Activated CD4-positive, alpha-beta T cell treated with anti-CD3 and anti-CD28 coated beads, Interleukin-2, Interleukin-4, amounts not matched to agents 100 ng/mL and 50 ng/mL, durations not matched to agents 16 hours and 8 hours (primary cell): ENCODE results near the gene TSPAN33.

ENCODE experiments used
- DNase-seq: peaks from one replicate; pipeline ENCODE4 v3.0.0-alpha.2; 2020; ENCODE audit warnings: low spot score

Gene TSPAN33

DNA sequence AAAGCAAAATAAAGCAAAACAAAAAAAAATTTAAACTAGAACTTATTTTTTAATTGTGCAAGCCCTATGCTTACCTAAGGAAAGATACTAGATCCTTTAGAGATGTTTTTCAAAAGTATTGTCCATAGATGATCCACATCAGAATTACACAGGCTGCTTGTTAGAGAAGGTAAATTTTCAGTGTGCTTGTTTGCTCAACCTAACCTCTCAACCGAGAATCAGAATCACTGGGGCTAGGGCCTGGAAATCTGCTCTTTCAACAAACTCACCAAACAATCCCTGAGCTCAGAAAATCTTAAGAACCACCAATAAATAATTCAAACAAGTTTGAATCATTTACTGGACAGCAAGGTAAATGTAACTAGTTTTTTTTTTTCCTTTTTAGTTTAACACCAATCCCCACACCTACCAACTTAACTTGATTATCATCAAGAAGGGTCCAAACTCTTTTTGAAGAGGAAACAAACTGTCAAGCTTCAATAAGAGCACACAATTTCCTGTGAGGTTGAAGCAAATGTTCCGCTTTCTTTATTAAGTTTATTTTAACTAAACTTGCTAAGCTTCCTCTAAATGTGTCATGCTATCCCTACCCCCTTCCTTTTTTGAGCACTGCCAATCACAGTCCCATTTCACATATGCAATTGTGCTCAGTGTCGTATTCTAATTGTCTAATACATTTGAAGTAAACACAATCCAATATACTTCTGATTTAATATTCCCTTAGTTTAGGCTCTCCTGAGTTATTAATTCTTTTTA is 7.4 kb upstream of the TSPAN33 start:
- DNase-seq, result no peak

DNA sequence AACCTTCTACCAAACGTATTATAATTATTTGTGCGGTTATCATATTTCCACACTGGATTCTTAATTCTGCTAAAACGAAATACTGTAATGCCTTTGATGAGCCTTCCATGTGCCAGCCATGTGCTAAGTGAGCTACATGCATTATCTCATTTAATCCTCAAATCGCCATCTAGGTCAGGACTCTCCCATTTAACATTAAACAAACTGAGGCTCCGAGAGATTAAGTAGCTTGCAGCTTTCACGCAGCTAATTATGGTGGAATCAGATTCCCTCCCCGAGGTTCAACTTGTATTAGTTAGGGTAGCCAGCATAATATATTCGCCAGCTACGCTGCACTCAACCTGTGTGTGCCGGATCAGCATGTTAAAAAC is 798 bp upstream of the TSPAN33 start:
- DNase-seq, result no peak

DNA sequence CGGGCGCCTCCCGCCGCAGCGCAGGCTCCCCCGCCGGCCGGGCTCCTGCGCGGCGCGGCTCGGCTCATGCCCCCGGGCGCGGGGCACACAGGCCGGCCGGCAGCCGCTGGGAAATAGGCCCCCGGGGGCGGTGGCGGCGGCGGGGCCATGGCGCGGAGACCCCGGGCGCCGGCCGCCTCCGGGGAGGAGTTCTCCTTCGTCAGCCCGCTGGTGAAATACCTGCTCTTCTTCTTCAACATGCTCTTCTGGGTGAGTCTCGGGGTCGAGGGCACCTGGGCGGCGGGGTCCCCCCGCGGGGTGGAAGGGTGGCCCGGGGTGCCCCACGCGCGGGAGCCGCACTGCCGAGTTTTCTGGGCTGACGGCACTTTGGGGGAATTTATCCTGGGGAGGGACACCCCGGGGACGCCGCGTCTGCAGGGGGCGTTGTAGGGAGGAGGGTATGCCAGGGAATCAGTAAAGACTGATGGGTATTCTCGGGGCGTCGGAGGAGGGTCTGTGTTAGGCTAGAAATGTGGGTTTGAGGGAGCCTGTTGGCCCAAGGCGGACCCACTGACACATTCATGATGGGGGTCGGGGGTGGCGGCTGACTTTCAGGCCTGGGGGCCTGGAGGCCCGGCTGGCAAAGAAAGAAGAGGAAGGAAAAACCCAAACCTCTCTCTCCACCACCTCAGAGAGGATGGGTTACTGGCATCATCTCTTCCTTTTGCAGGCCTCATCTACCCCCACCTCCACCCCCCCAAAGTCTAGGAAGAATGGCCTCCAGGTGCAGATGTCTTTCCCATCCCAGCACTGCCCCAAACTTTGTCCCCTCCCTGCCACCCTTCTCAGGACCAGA is 544 bp downstream of the TSPAN33 start:
- no peak for DNase-seq

DNA sequence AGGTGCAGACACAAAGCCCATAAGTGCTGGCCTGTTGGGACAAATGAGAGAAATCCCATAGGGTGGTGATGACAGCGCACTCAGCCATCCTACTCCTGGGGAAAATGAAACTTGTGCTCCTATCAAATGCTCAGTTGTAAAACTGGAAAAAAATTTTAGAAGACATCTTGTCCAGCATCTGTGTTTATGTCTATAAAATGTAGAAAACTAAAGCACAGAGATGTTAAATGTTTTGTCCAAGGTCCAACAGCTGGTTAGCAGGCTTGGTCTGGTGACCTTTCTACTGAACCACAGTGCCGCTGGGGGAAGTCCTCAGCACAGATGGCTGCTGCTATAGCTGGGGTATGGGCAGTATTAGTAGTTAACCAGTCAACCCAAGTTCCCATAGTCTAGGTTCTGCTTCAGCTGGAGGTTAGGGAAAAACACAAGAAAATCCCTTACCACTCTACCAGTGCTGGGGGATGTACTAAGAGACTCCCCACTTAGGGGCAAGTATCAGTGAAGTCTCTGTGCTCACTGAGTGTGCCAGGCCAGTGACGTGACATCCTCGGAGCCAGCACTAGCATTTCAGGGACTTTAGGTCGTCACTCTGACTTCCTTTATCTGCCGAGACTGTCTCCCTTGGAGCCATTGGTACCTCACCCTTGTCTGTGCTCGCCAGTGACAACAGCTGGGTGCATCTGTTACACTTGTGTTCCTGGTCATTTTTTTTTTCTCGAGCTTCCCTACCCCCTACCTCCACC is 1.9 kb downstream of the TSPAN33 start:
- no peak for DNase-seq

GRCh38 chr7:129147731-129148130 is 3.2 kb downstream of the TSPAN33 start:
- no peak for DNase-seq

- no peak for DNase-seq
These were observed 5.0 kb downstream of the TSPAN33 start for GRCh38 chr7:129149511-129149910.

GRCh38 chr7:129150199-129150996 is 5.9 kb downstream of the TSPAN33 start:
- no peak for DNase-seq

DNA sequence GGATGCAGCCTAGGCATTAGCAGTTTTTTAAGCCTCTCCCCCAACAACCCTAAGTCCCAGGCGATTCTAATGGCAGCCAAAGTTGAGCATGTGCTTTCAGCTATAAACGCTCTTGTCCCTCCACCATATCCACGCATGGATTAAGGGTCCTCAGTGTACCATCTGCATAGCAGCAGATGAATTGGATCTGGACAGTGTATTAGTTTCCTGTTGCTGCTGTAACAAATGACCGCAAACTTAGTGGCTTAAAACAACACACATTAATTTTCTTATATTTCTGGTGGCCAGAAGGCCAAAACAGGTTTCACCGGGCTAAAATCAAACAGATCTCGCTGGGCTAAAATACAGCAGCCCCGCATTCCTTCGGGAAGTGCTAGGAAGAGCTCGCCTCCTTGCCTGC is 13.1 kb downstream of the TSPAN33 start:
- no peak for DNase-seq

DNA sequence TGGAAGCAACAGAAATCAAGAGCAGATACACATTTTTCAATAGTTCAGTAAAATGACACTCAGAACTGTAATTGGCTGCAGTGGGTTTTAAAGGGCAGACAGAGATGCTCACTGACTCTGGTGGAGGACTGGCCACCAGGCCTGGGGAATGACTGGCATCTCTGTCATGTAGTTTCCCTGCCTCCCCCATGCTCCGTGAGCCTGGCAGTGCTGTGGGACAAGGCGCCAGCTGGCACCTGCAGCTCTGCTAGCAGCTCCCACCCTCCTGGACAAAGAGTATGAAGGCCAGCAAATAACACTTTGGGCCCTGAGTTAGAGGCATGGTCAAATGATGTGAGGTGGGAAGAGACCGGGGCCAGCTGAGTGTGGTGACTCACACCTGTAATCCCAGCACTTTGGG is 15.0 kb downstream of the TSPAN33 start:
- no peak for DNase-seq

GRCh38 chr7:129160161-129160905 is 15.8 kb downstream of the TSPAN33 start:
- no peak for DNase-seq

DNA sequence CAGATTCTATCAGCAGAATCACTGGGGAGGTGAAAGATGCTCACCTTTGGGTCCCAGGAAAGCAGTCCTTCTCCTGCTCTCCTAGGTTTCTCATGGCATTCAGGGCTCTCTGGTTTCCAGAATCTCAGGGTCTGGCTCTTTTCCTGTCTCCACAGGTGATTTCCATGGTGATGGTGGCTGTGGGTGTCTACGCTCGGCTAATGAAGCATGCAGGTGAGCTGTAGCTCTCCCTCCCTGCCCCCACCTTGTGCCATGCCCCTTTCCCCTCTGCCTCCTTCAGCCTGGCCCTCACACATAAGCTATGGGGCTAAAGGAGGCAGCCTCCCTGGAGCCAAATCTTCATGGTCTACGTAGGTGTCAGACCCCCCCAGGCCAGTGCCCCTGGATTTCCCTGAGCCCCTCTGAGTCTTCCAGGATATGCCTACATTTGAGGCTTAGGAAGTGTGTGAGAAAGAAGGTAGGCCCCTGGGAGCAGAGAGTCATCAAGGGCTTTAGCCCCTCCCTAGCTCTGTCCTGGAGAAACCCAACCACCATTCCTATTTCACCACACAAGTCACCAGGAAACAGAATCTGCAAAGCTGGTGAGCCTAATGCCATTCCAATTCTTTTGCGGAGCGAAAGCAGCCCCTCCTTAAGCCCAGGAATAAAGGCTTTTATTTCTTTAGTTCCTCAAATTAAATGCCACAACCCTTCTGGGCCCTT is 17.2 kb downstream of the TSPAN33 start:
- DNase-seq, result no peak

- no peak for DNase-seq
These were observed 18.2 kb downstream of the TSPAN33 start for GRCh38 chr7:129162732-129163131.

DNA sequence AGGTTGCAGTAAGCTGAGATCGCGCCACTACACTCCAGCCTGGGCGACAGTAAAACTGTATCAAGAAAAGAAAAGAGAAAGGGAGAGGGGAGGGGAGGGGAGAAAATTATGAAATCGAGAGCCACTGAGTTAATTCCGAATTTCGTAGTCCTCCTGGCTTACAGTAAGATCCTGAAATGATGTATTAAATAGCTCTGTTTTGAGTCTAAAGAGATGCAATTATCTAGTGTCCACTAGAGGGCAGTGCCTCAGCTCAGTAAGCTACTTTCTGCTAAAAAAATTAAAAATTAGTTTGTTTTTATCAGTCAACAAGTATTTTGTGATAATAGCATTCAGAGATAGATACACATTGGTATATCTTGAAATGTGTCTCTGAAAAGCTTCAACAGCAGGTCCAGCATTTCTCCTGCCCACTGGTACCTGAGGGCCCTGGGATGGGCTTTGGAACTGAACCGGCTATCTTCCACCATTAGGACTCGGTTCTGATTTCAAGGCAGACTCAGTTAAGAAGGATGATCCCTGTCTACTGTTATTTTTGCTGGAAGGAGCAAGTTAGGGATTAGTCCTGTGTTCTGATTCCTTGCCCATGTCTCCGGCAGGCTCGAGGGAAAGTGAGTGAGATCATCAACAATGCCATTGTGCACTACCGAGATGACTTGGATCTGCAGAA is 19.5 kb downstream of the TSPAN33 start:
- DNase-seq, result peak; percentile 49

DNA sequence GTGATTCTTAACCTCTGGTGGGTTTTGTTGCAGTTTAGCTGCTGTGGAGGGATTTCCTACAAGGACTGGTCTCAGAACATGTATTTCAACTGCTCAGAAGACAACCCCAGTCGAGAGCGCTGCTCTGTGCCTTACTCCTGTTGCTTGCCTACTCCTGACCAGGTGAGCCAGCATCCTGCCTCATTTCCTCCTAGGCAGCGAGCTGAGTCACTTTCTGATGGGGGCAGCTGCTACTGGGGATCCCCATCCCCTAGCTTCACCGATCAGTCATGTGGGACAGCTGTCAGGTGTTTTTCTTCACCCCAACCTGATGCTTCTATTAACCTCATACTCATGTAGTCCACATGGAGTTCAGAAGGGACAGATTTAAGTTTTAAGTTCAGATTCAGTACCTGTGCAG is 22.2 kb downstream of the TSPAN33 start:
- no peak for DNase-seq

DNA sequence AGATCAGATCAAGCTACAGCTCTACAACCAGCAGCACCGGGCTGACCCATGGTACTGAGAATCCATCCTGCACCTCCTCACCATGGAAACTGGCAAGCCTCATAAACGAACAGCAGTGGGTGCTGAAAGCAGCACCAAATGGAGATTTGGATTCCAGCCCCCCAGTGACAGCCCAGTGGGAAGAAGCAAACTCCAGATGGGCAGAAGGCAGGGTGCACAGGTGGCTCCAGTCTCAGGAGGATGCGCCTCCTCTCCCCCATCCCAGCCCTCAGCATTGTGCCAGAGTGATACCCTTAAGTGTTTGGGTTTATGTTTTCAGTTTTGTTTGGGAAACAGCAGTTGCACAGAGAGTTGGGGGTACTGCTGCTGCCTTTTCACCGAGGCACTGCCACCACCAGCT is 23.3 kb downstream of the TSPAN33 start:
- DNase-seq, result no peak

GRCh38 chr7:129168231-129169021 is 23.9 kb downstream of the TSPAN33 start:
- DNase-seq, result no peak

DNA sequence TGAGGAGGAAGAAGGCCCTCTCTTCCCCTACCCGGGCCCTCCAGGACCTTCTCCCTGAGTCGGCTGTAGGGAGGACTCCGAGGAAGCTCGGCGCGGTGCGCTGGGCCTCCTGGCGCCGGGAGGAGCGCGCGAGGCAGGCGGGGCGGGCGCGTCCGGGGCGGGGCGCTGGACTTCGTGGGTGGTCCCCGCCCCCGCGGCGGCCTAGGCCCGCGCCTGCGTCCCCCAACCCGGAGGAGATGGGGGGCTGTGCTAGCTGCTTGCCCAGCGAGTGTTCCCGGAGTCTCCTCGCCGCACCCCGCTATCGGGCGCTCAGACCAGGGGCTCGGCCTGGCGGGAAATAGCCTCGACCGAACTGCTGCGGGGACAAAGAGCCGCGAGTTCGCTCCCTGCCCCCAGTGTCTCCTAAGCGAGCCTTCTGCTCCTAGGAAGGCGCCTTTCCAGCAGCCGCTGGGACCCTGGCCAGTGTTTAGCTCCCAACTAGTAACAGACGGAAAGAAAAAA is 24.7 kb downstream of the TSPAN33 start:
- peak; percentile 17 for DNase-seq

- peak; percentile 66 for DNase-seq
These were observed 25.4 kb downstream of the TSPAN33 start for GRCh38 chr7:129169686-129170440.
